HepG2 (cell line): ENCODE measurements around the gene PLET1. TPM values are rescaled to one million over a fixed set of nuclear protein-coding genes. Genes with fewer than 3 reads are reported as not detected.

Source experiments
- ATAC-seq: fragments of 200-7000 bp; cut with Tn5 transposase; 3 replicates; pipeline ENCODE4 v1.9.1; 2020; ENCODE audit warnings: mild to moderate bottlenecking, moderate library complexity
- BruUV-seq: library from RNA; stranded (reverse); fragments of 400-500 nt; replicated peaks from 2 replicates; lab custom pipeline; 2021; lab: Mats Ljungman, UMichigan
- CTCF ChIA-PET: fragments of 300-600 bp; formaldehyde crosslinking; extraction: SDS; loops from one replicate; lab custom pipeline; 2021; ENCODE audit warnings: low total read pairs, inconsistent platforms, low intra/inter-chr PET ratio; lab: Yijun Ruan, JAX
- POLR2A ChIA-PET: fragments of 350-600 bp; sonication (Branson Sonifier 250); formaldehyde crosslinking; loops from one replicate; lab custom pipeline; 2020; ENCODE audit warnings: antibody characterized with exemption, inconsistent platforms; lab: Yijun Ruan, JAX
- DNase-seq: peaks from one replicate; pipeline ENCODE4 v3.0.0-alpha.2; 2015; ENCODE audit warnings: low spot score
- FAIRE-seq: peaks from 3 replicates; lab custom pipeline; 2011; peaks lifted over from hg19 to GRCh38; lab: Jason Lieb, UNC
- H2AFZ ChIP-seq: one replicate; pipeline ENCODE4 v1.6.1; 2011; ENCODE audit warnings: low read length, inconsistent platforms
- H3K27ac ChIP-seq: fragments of 300-600 bp; 3 replicates; pipeline ENCODE4 v1.8.0; 2011; ENCODE audit warnings: mixed run types, mild to moderate bottlenecking, mixed read lengths, low read length, inconsistent platforms; ENCODE audit not compliant: insufficient read depth; ENCODE audit errors: extremely low read length
- H3K27me3 ChIP-seq, 2 experiments: fragments of 200-600 bp in 1 of 2; 2 replicates in 1 of 2; 3 replicates in 1 of 2; pipeline versions ENCODE4 v1.6.0 to v1.8.0; 2011; ENCODE audit warnings: low read length in 2 of 2, mild to moderate bottlenecking in 2 of 2, moderate library complexity in 2 of 2, inconsistent platforms in 1 of 2; ENCODE audit not compliant: insufficient read depth in 2 of 2, control insufficient read depth in 1 of 2
- H3K36me3 ChIP-seq, 2 experiments: fragments of 200-600 bp in 1 of 2; replicated peaks in 1 of 2; 2 replicates in 1 of 2; 3 replicates in 1 of 2; pipeline versions ENCODE4 v1.5.1 to v1.8.0; 2011; ENCODE audit warnings: low read length in 2 of 2, inconsistent platforms in 1 of 2; ENCODE audit not compliant: insufficient read depth in 2 of 2, control insufficient read depth in 1 of 2
- H3K4me1 ChIP-seq: 2 replicates; pipeline ENCODE4 v1.5.1; 2012; ENCODE audit warnings: low read length, inconsistent platforms; ENCODE audit not compliant: insufficient read depth
- H3K4me2 ChIP-seq: 2 replicates; pipeline ENCODE4 v1.6.0; 2011; ENCODE audit warnings: low read depth, low read length, inconsistent platforms
- H3K4me3 ChIP-seq, 3 experiments: fragments of 200-600 bp in 1 of 3; sonication (generic), shearing (Covaris generic) in 1 of 3; replicated peaks in 1 of 3; 2 replicates each; pipeline ENCODE4 v1.5.1; 2011 to 2016; ENCODE audit warnings: low read length in 3 of 3, inconsistent platforms in 2 of 3, low read depth in 2 of 3, mild to moderate bottlenecking in 2 of 3, control low read depth in 1 of 3, mixed read lengths in 1 of 3; ENCODE audit not compliant: insufficient read depth in 1 of 3
- H3K79me2 ChIP-seq: one replicate; pipeline ENCODE4 v1.6.1; 2011; ENCODE audit warnings: low read length, inconsistent platforms; ENCODE audit not compliant: insufficient read depth
- H3K9ac ChIP-seq: 2 replicates; pipeline ENCODE4 v1.6.0; 2011; ENCODE audit warnings: mild to moderate bottlenecking, low read depth, low read length, inconsistent platforms; ENCODE audit not compliant: insufficient read depth
- H3K9me3 ChIP-seq: 2 replicates; pipeline ENCODE4 v1.5.1; 2012; ENCODE audit warnings: mild to moderate bottlenecking, low read length
- H4K20me1 ChIP-seq: 2 replicates; pipeline ENCODE4 v1.6.0; 2011; ENCODE audit warnings: inconsistent platforms, mild to moderate bottlenecking, low read length, moderate library complexity; ENCODE audit not compliant: insufficient read depth
- FOXK2 ChIP-seq: fragments of 450-650 bp; IDR thresholded peaks from 2 replicates; pipeline ENCODE4 v1.6.1; 2016
- NCOA1 ChIP-seq: sonication (generic); formaldehyde crosslinking; IDR thresholded peaks from 2 replicates; pipeline ENCODE4 v1.9.0; 2021; ENCODE audit warnings: missing genetic modification reagents
- NFATC3 ChIP-seq: sonication (generic); formaldehyde crosslinking; IDR thresholded peaks from 2 replicates; pipeline ENCODE4 v1.5.1; 2020; ENCODE audit warnings: mild to moderate bottlenecking, missing genetic modification reagents
- NFYC ChIP-seq: IDR thresholded peaks from 2 replicates; pipeline ENCODE4 v1.6.1; 2016; ENCODE audit warnings: missing genetic modification reagents, missing compliant biosample characterization
- RFX3 ChIP-seq: IDR thresholded peaks from 2 replicates; pipeline ENCODE4 v1.6.1; 2016; ENCODE audit warnings: missing biosample characterization, missing genetic modification reagents
- SP2 ChIP-seq: sonication (generic); formaldehyde crosslinking; IDR thresholded peaks from 2 replicates; pipeline ENCODE4 v1.5.1; 2020; ENCODE audit warnings: mild to moderate bottlenecking, missing genetic modification reagents
- SRSF4 ChIP-seq: fragments of 200-400 bp; formaldehyde crosslinking; IDR thresholded peaks from one replicate; pipeline ENCODE4 v1.6.1; 2018; ENCODE audit warnings: mild to moderate bottlenecking, low read depth, low read length, moderate library complexity; ENCODE audit not compliant: poor library complexity, severe bottlenecking
- TBX2 ChIP-seq: sonication (generic); formaldehyde crosslinking; IDR thresholded peaks from 2 replicates; pipeline ENCODE4 v1.5.0; 2020; ENCODE audit warnings: missing genetic modification reagents, mild to moderate bottlenecking, borderline replicate concordance
- THAP11 ChIP-seq: IDR thresholded peaks from 2 replicates; pipeline ENCODE4 v1.6.1; 2016; ENCODE audit warnings: missing biosample characterization, missing genetic modification reagents
- ZFY ChIP-seq: sonication (generic); formaldehyde crosslinking; IDR thresholded peaks from 2 replicates; pipeline ENCODE4 v1.4.0; 2020; ENCODE audit warnings: missing genetic modification reagents
- ZNF33B ChIP-seq: sonication (generic); formaldehyde crosslinking; IDR thresholded peaks from 2 replicates; pipeline ENCODE4 v1.5.1; 2020; ENCODE audit warnings: mild to moderate bottlenecking, missing genetic modification reagents
- ZNF382 ChIP-seq: sonication (generic); formaldehyde crosslinking; IDR thresholded peaks from 2 replicates; pipeline ENCODE4 v1.5.0; 2020; ENCODE audit warnings: missing genetic modification reagents, mild to moderate bottlenecking, borderline replicate concordance
- ZSCAN5A ChIP-seq: sonication (generic); formaldehyde crosslinking; IDR thresholded peaks from 2 replicates; pipeline ENCODE4 v1.8.0; 2022; ENCODE audit warnings: mild to moderate bottlenecking, missing genetic modification reagents, borderline replicate concordance
- WGBS: methylation state at CpG from one replicate; pipeline ENCODE4 v1.1.6; 2017; ENCODE audit warnings: low lambda C conversion rate; 5-methylcytosine and 5-hydroxymethylcytosine counted together
- in situ Hi-C: cut with HindIII; loops from 2 replicates; pipeline ENCODE4 v1.10.0; 2017; ENCODE audit warnings: low pct_unique_long_range_greater_than_20kb; ENCODE audit not compliant: extremely low pct_ligation_motif_present
- intact Hi-C: fragments of 100-400 bp; cut with micrococcal nuclease; formaldehyde crosslinking; loops from one replicate; pipeline ENCODE4 v1.10.0; 2022; ENCODE audit not compliant: unreplicated experiment
- polyA plus RNA-seq, 8 experiments: library from polyadenylated mRNA; depleted of rRNA in 3 of 8; stranded (reverse) in 7 of 8; unstranded in 1 of 8; fragments of >200 nt; fragmentation: Illumina TruSeq in 4 of 8; extraction: Trizol in 4 of 8; gene quantifications; 2 replicates each; pipeline versions ENCODE4 v1.2.1 to v1.2.3, GENCODE V29; 2011 to 2016; ENCODE audit warnings: low read depth in 4 of 8, missing spikeins in 1 of 8, mixed read lengths in 1 of 8; ENCODE audit not compliant: insufficient read depth in 1 of 8
- total RNA-seq, 5 experiments: library from RNA; depleted of rRNA; stranded (reverse); fragments of >200 nt; fragmentation: Illumina TruSeq; extraction: Trizol; gene quantifications; 2 replicates each; pipeline ENCODE4 v1.2.3, GENCODE V29; 2016; ENCODE audit warnings: low read depth in 1 of 5
- TF ChIP-seq, protein P1 (sequence below): sonication (generic); formaldehyde crosslinking; IDR thresholded peaks from 2 replicates; pipeline ENCODE4 v1.4.0; 2020; ENCODE audit warnings: missing genetic modification reagents, mild to moderate bottlenecking, borderline replicate concordance
- TF ChIP-seq, protein P2 (sequence below): sonication (generic); formaldehyde crosslinking; IDR thresholded peaks from 2 replicates; pipeline ENCODE4 v1.4.0; 2020; ENCODE audit warnings: missing genetic modification reagents
- TF ChIP-seq, protein P3 (sequence below), 2 experiments: sonication (generic) in 1 of 2; formaldehyde crosslinking in 1 of 2; IDR thresholded peaks; 2 replicates each; pipeline versions ENCODE4 v1.4.0 to v1.6.1; 2018 to 2020; ENCODE audit warnings: missing genetic modification reagents in 2 of 2, borderline replicate concordance in 1 of 2, low read depth in 1 of 2, mild to moderate bottlenecking in 1 of 2, missing biosample characterization in 1 of 2

The PLET1 gene
- total and polyA plus RNA-seq, 2 of the 13 experiments (the other 11 are each of a cell fraction or from before 2014, with no cell fraction given), result not detected

DNA sequence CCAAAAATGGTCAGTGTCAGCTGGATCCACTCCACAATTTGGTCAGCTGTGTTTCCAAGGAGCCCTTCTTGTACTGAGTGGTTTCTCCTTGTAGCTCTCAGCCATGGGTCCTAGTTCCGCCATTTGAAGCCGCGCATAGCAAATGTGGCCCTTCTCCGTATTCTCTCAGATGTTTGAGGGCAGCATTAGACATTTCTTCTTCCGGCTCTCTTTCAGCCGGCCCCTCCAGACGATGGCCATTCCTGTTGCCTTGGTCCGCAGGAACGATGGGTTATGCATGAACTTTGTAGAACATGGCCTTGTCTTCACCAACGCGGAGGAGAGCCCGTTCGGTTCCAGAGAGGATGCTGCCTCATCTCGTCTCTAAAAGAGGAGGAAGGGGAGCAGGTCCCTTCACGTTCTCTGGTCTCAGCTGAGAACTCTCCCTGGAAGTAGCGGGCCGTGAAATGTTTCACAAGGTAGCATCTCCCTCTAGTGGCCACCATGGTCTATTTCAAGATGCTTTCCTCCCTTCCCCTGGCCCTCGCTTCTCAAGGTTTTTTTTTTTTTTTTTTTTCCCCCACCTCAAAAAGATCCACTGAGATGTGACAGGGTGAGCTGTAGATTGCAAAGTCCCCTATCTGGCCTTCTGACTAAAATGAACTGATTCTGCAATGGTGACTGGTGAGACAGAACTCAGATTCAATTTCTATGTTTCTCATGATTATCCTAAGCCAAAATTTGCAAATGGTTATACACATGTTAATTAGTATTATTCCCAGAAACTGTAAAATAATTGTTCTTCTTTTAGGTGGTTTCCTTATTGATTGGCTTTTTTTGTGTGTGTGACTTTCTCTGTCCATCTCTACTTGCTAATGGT, 19.8 kb upstream of the PLET1 start:
- peak overlapping the region; percentile 96 for H3K4me2 ChIP-seq
- H3K9ac ChIP-seq, result 0 out of 2 replicates have a peak overlapping the region, but pooled peaks have one; percentile 0
- in situ Hi-C loops (loop anchor here (5.0 to 10.0 kb wide), 3 partner anchors 58 to 1004 kb away; no protein-coding TSS in a partner anchor), intact Hi-C loops (loop anchor here (1.0 kb wide), 2 partner anchors 61 to 167 kb away; no protein-coding TSS in a partner anchor)
- H3K9me3 ChIP-seq, result no peaks in the 10 kb centered on the region
- H4K20me1 ChIP-seq, result no peaks in the 10 kb centered on the region
- CTCF ChIA-PET, result interaction anchor here (0.9 to 7.1 kb wide), 3 partner anchors 54 to 167 kb away, joined by 4 to 128 read pairs (median 10); partner anchors contain the start of gene PTS
- no TSS peak for BruUV-seq
- DNase-seq (peak; percentile 72), ATAC-seq (peak; percentile 94), FAIRE-seq (peak; percentile 79)
- POLR2A ChIA-PET, result interaction anchor here (0.6 to 1.0 kb wide), 2 partner anchors 59 to 83 kb away, joined by 4 to 5 read pairs; no protein-coding TSS in a partner anchor
- H2AFZ ChIP-seq, result peak overlapping the region; percentile 78
- peak overlapping the region; percentile 33 to 62 (median 46); a peak in 5 of 6 replicates for H3K4me3 ChIP-seq
- H3K79me2 ChIP-seq, result no peaks in the 10 kb centered on the region
- peaks cover 23% of the 10 kb centered on the region for H3K4me1 ChIP-seq
- H3K36me3 ChIP-seq, result no peaks in the 10 kb centered on the region
- 4% methylated on average over 18 of the region's 18 CpGs for WGBS
- H3K27ac ChIP-seq, result no peak overlapping the region
- no peaks in the 10 kb centered on the region for H3K27me3 ChIP-seq
- peak; percentile 42; the same call in 1 of the 2 replicates for TF ChIP-seq NFATC3 (CRISPR knock-in tag)
- TF ChIP-seq, protein P1, sequence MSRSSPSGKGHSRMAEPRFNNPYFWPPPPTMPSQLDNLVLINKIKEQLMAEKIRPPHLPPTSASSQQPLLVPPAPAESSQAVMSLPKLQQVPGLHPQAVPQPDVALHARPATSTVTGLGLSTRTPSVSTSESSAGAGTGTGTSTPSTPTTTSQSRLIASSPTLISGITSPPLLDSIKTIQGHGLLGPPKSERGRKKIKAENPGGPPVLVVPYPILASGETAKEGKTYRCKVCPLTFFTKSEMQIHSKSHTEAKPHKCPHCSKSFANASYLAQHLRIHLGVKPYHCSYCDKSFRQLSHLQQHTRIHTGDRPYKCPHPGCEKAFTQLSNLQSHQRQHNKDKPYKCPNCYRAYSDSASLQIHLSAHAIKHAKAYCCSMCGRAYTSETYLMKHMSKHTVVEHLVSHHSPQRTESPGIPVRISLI, result peak; percentile 67; the same call in 1 of the 2 replicates
- no peak for TF ChIP-seq NFYC
- 0 out of 2 replicates have a peak, but pooled peaks have one; percentile 20 for TF ChIP-seq THAP11 (CRISPR knock-in tag)
- TF ChIP-seq SRSF4, result no peak
- TF ChIP-seq, protein P2, sequence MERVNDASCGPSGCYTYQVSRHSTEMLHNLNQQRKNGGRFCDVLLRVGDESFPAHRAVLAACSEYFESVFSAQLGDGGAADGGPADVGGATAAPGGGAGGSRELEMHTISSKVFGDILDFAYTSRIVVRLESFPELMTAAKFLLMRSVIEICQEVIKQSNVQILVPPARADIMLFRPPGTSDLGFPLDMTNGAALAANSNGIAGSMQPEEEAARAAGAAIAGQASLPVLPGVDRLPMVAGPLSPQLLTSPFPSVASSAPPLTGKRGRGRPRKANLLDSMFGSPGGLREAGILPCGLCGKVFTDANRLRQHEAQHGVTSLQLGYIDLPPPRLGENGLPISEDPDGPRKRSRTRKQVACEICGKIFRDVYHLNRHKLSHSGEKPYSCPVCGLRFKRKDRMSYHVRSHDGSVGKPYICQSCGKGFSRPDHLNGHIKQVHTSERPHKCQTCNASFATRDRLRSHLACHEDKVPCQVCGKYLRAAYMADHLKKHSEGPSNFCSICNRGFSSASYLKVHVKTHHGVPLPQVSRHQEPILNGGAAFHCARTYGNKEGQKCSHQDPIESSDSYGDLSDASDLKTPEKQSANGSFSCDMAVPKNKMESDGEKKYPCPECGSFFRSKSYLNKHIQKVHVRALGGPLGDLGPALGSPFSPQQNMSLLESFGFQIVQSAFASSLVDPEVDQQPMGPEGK (CRISPR knock-in tag), result peak; percentile 4; the same call in 1 of the 2 replicates
- no peak for TF ChIP-seq ZNF382 (CRISPR knock-in tag)
- TF ChIP-seq RFX3 (CRISPR knock-in tag), result no peak
- TF ChIP-seq, protein P3, sequence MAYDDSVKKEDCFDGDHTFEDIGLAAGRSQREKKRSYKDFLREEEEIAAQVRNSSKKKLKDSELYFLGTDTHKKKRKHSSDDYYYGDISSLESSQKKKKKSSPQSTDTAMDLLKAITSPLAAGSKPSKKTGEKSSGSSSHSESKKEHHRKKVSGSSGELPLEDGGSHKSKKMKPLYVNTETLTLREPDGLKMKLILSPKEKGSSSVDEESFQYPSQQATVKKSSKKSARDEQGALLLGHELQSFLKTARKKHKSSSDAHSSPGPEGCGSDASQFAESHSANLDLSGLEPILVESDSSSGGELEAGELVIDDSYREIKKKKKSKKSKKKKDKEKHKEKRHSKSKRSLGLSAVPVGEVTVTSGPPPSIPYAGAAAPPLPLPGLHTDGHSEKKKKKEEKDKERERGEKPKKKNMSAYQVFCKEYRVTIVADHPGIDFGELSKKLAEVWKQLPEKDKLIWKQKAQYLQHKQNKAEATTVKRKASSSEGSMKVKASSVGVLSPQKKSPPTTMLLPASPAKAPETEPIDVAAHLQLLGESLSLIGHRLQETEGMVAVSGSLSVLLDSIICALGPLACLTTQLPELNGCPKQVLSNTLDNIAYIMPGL (CRISPR knock-in tag; IDR thresholded peaks at IDR 0.05; ENCODE audit: borderline replicate concordance in 1 of 2, low read depth in 1 of 2), result peak; percentile 35 to 52; a peak in 1 of 4 replicates
- TF ChIP-seq ZNF33B (CRISPR knock-in tag), result 0 out of 2 replicates have a peak, but pooled peaks have one; percentile 49
- TF ChIP-seq SP2, result no peak
- 0 out of 2 replicates have a peak, but pooled peaks have one; percentile 19 for TF ChIP-seq ZFY (CRISPR knock-in tag)
- no peak for TF ChIP-seq NCOA1 (CRISPR knock-in tag)
- peak; percentile 41; the same call in 1 of the 2 replicates for TF ChIP-seq TBX2 (CRISPR knock-in tag)
- TF ChIP-seq FOXK2, result no peak
- no peak for TF ChIP-seq ZSCAN5A (CRISPR knock-in tag)
